MM.1S (cell line): ENCODE results near the gene SHMT2.

Experiments used
- EZH2 ChIP-seq: fragments of 300-600 bp; sonication (generic); optimal IDR thresholded peaks from 2 replicates; pipeline ENCODE3; 2017; ENCODE audit warnings: low read depth, mild to moderate bottlenecking, antibody characterized with exemption, low read length, mixed read lengths
- EZH2phosphoT487 ChIP-seq: fragments of 300-600 bp; sonication (generic); IDR thresholded peaks from 2 replicates; pipeline ENCODE4 v1.6.1; 2018; ENCODE audit warnings: antibody characterized with exemption, low read length
- TF ChIP-seq, protein P1 (sequence below): fragments of 300-600 bp; sonication (generic); IDR thresholded peaks from 2 replicates; pipeline ENCODE4 v1.5.1; 2016; ENCODE audit warnings: antibody characterized with exemption, low read length, mixed read lengths

DNA sequence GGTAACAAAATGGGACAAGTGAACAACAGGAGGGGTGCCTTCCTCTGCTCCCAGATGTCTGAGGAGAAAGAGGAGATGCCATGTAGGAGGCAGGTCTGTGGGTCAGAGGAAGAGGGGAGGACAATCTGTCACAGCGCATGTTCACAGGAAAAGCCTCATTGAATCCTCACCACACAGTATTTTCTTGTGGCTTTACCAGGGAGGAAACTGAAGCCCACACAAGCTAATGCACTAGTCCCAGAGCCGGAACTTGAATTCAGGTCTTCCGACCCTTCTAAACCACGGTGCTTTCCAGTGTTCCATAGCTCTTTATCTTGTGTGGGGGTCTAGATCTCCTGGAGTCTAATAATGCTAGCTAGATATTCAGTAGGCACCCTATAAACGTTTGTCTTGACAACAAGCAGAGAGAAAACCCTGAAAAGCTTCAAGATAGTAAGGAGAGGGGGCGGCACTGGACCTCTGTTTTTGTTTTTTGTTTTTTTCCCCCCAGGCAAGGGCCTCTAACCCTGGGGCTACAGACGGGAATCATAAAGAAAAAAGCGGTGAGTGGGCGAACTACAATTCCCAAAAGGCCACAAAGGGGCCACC is 371 bp upstream of the SHMT2 start:
- TF ChIP-seq, protein P1, sequence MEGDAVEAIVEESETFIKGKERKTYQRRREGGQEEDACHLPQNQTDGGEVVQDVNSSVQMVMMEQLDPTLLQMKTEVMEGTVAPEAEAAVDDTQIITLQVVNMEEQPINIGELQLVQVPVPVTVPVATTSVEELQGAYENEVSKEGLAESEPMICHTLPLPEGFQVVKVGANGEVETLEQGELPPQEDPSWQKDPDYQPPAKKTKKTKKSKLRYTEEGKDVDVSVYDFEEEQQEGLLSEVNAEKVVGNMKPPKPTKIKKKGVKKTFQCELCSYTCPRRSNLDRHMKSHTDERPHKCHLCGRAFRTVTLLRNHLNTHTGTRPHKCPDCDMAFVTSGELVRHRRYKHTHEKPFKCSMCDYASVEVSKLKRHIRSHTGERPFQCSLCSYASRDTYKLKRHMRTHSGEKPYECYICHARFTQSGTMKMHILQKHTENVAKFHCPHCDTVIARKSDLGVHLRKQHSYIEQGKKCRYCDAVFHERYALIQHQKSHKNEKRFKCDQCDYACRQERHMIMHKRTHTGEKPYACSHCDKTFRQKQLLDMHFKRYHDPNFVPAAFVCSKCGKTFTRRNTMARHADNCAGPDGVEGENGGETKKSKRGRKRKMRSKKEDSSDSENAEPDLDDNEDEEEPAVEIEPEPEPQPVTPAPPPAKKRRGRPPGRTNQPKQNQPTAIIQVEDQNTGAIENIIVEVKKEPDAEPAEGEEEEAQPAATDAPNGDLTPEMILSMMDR: no peak
- TF ChIP-seq EZH2phosphoT487 (no peak), EZH2 (no peak)
